GM21390 (cell line): ENCODE data around the gene CXorf58.
"Not testable (repeated sequence)": the region's sequence is repeated elsewhere in the genome, so short reads cannot be mapped to it uniquely, and the experiment has no call there.

Source experiments
- ATAC-seq: cut with Tn5 transposase; IDR thresholded peaks from one replicate; pipeline ENCODE4 v1.9.1; 2021; ENCODE audit not compliant: unreplicated experiment

Gene CXorf58

GRCh38 chrX:23907498-23908218 lies at the start of gene CXorf58, which contains the start of gene APOO:
Gene CXorf58, plus strand, starts transcription at chrX:23908006. Its CDS starts 2,297 bp downstream, at chrX:23910303.
Gene APOO, minus strand, starts transcription at chrX:23907938. Its CDS starts 236 bp downstream, at chrX:23907702.
- ATAC-seq: peak; percentile 92

GRCh38 chrX:23859238-23859637 lies 48.6 kb upstream of the CXorf58 start:
- ATAC-seq: not testable (repeated sequence)

GRCh38 chrX:23861215-23861896 lies 46.5 kb upstream of the CXorf58 start:
- no peak for ATAC-seq

- ATAC-seq: not testable (repeated sequence)
These were observed 45.9 kb upstream of the CXorf58 start for GRCh38 chrX:23861952-23862351.

GRCh38 chrX:23864742-23865326 lies 43.0 kb upstream of the CXorf58 start:
- ATAC-seq: no peak

- ATAC-seq: no peak
These were observed 37.8 kb upstream of the CXorf58 start for GRCh38 chrX:23870041-23870440.

GRCh38 chrX:23871905-23872546 lies 35.8 kb upstream of the CXorf58 start:
- ATAC-seq: no peak

GRCh38 chrX:23879380-23880090 lies 28.3 kb upstream of the CXorf58 start:
- no peak for ATAC-seq

- ATAC-seq: no peak
These were observed 24.0 kb upstream of the CXorf58 start for GRCh38 chrX:23883737-23884354.

GRCh38 chrX:23884427-23885024 lies 23.3 kb upstream of the CXorf58 start:
- ATAC-seq: no peak

GRCh38 chrX:23885803-23886202 lies 22.0 kb upstream of the CXorf58 start:
- no peak for ATAC-seq

GRCh38 chrX:23887451-23887850 lies 20.4 kb upstream of the CXorf58 start:
- ATAC-seq: no peak

GRCh38 chrX:23887918-23888317 lies 19.9 kb upstream of the CXorf58 start:
- ATAC-seq: no peak

GRCh38 chrX:23888887-23889501 lies 18.8 kb upstream of the CXorf58 start:
- no peak for ATAC-seq

- no peak for ATAC-seq
These were observed 16.9 kb upstream of the CXorf58 start for GRCh38 chrX:23890933-23891332.

- not testable (repeated sequence) for ATAC-seq
These were observed 12.8 kb upstream of the CXorf58 start for GRCh38 chrX:23894993-23895392.

- not testable (repeated sequence) for ATAC-seq
These were observed 11.3 kb upstream of the CXorf58 start for GRCh38 chrX:23896539-23896938.

GRCh38 chrX:23896981-23897380 lies 10.8 kb upstream of the CXorf58 start:
- ATAC-seq: no peak

GRCh38 chrX:23898412-23898959 lies 9.3 kb upstream of the CXorf58 start:
- ATAC-seq: no peak
